Testis (tissue), 3 donors: ENCODE measurements around the gene KDSR. TPM values are rescaled to one million over a fixed set of nuclear protein-coding genes. Genes with fewer than 3 reads are reported as not detected.

Experiments used
- DNase-seq: peaks from one replicate; pipeline ENCODE4 v3.0.0-alpha.2; 2019
- H3K27ac ChIP-seq, 2 donors: fragments of 200-600 bp; sonication (generic); one replicate each; pipeline ENCODE4 v1.5.1; 2019
- H3K27me3 ChIP-seq: fragments of 200-600 bp; sonication (generic); one replicate; pipeline ENCODE4 v1.5.1; 2019
- H3K36me3 ChIP-seq: fragments of 200-600 bp; sonication (generic); one replicate; pipeline ENCODE4 v1.5.1; 2017; ENCODE audit warnings: low read depth; ENCODE audit errors: missing control alignments
- H3K4me1 ChIP-seq: fragments of 200-600 bp; sonication (generic); one replicate; pipeline ENCODE4 v1.5.1; 2019
- H3K4me3 ChIP-seq, 2 donors: fragments of 200-600 bp; sonication (generic); one replicate each; pipeline ENCODE4 v1.5.1; 2017 to 2019
- H3K9me3 ChIP-seq: fragments of 200-600 bp; sonication (generic); one replicate; pipeline ENCODE4 v1.5.1; 2017
- CTCF ChIP-seq, 3 experiments: fragments of 450-650 bp in 2 of 3; fragments of 200-600 bp in 1 of 3; sonication (generic) in 1 of 3; IDR thresholded peaks; one replicate each; pipeline ENCODE4 v1.5.1; 2016 to 2019; ENCODE audit warnings: antibody characterized with exemption in 3 of 3, mild to moderate bottlenecking in 2 of 3, moderate library complexity in 1 of 3
- POLR2A ChIP-seq: fragments of 450-650 bp; IDR thresholded peaks from one replicate; pipeline ENCODE4 v1.6.1; 2017; ENCODE audit warnings: antibody characterized with exemption, mild to moderate bottlenecking, moderate library complexity
- WGBS, 2 donors: methylation state at CpG; one replicate each; pipeline ENCODE4 v1.1.5; 2018; 5-methylcytosine and 5-hydroxymethylcytosine counted together
- intact Hi-C: fragments of 100-400 bp; cut with DNase I; formaldehyde crosslinking; loops from one replicate; pipeline ENCODE4 v1.15.1; 2023; ENCODE audit warnings: low total_unique reads
- polyA plus RNA-seq: library from polyadenylated mRNA; stranded (reverse); fragments of 350-450 nt; fragmentation: Illumina TruSeq; extraction: RNeasy Lipid Tissue Mini Kit (QIAGEN cat#74804); gene quantifications from one replicate; pipeline ENCODE4 v1.2.3, GENCODE V29; 2014; ENCODE audit warnings: low read depth, low replicate concordance; ENCODE audit not compliant: insufficient read depth
- total RNA-seq, 2 donors: library from RNA; depleted of rRNA; stranded (reverse); fragments of >200 nt; gene quantifications; one replicate each; pipeline ENCODE4 v1.2.3, GENCODE V29; 2016

The KDSR gene
- total and polyA plus RNA-seq, 3 donors from 2014 or later = 30.2 to 64.1 (median 41.7) TPM

GRCh38 chr18:63315131-63315662 is 51.8 kb downstream of the KDSR start:
- Histone ChIP-seq H3K27me3 (no peaks in the 10 kb centered on the region), H3K4me3 (no peak overlapping the region), H3K9me3 (no peaks in the 10 kb centered on the region), H3K36me3 (no peaks in the 10 kb centered on the region), H3K4me1 (peaks cover 33% of the 10 kb centered on the region), H3K27ac (peak overlapping the region in 1 of 2 donors; percentile 39)
- TF ChIP-seq CTCF (IDR thresholded peaks at IDR 0.05) = no peak
- no peak for TF ChIP-seq POLR2A
- DNase-seq = no peak
- intact Hi-C loops = loop anchor here (10.0 kb wide), 1 partner anchor 50 kb away; no protein-coding TSS in a partner anchor
- 62 to 67% methylated on average over 3 of the region's 3 CpGs for WGBS, 2 donors

DNA sequence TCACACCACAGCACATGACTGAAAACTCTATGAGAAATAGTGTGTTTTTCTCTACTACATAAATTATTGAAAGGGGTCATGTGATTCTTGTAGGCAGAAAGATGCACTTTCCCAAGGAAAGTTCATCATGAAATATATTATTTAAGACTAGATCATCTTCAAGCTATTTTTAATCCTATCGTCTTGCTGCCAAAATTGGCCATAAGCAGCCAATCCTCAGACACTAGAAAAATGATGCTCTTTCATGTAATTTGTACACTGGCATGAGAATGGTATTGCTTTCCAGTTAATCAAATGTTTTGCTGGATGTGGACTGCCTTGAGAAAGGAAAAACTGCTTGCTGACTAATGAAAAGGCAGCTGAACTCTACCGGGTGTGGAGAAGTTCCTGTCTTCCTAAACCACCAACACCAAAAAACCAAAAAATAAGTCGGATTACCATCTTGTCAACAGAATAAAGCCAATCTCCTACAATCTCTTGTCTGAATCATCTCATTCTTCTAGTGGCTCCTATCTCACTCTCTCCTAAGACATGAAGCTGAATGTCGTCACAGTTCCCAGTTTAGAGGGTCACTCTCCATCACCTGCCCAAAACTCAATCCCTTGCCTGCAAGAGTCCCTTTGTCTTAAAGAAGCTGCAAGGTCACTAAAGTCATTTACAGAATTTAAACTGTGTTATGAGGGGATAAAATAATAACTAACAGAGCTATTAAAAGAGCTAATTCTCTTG is 52.8 kb downstream of the KDSR start:
- 53 to 56% methylated on average over 4 of the region's 4 CpGs for WGBS, 2 donors
- Histone ChIP-seq H3K36me3 (no peaks in the 10 kb centered on the region), H3K4me3 (no peak overlapping the region), H3K27ac (peak overlapping the region; percentile 9 to 57), H3K4me1 (peaks cover 33% of the 10 kb centered on the region), H3K27me3 (no peaks in the 10 kb centered on the region), H3K9me3 (no peaks in the 10 kb centered on the region)
- intact Hi-C loops = loop anchor here (10.0 kb wide), 1 partner anchor 49 kb away; no protein-coding TSS in a partner anchor
- TF ChIP-seq CTCF (IDR thresholded peaks at IDR 0.05) (no peak), POLR2A (no peak)
- DNase-seq = no peak

GRCh38 chr18:63313396-63313917 is 53.5 kb downstream of the KDSR start:
- no peak for DNase-seq
- 43 to 56% methylated on average over 5 of the region's 5 CpGs for WGBS, 2 donors
- Histone ChIP-seq H3K9me3 (no peaks in the 10 kb centered on the region), H3K27me3 (no peaks in the 10 kb centered on the region), H3K4me3 (no peak overlapping the region), H3K36me3 (no peaks in the 10 kb centered on the region), H3K4me1 (peaks cover 33% of the 10 kb centered on the region), H3K27ac (peak overlapping the region in 1 of 2 donors; percentile 57)
- no peak for TF ChIP-seq POLR2A
- no peak for TF ChIP-seq CTCF (IDR thresholded peaks at IDR 0.05)
- intact Hi-C loops = loop anchor here (10.0 kb wide), 1 partner anchor 49 kb away; no protein-coding TSS in a partner anchor

- H3K27me3 ChIP-seq = no peaks in the 10 kb centered on the region
- TF ChIP-seq POLR2A (no peak), CTCF (IDR thresholded peaks at IDR 0.05) (no peak)
- peak overlapping the region; percentile 12 to 57 for H3K27ac ChIP-seq
- no peaks in the 10 kb centered on the region for H3K36me3 ChIP-seq
- intact Hi-C loops = loop anchor here (10.0 kb wide), 1 partner anchor 48 kb away; no protein-coding TSS in a partner anchor
- no peaks in the 10 kb centered on the region for H3K9me3 ChIP-seq
- 47 to 64% methylated on average over 5 of the region's 5 CpGs for WGBS, 2 donors
- peaks cover 38% of the 10 kb centered on the region for H3K4me1 ChIP-seq
- no peak for DNase-seq
- H3K4me3 ChIP-seq = no peak overlapping the region
These were observed 54.1 kb downstream of the KDSR start for GRCh38 chr18:63312737-63313395.
